ACC112 (cell line): ENCODE data around the gene NKD2.

Source experiments
- H2AFZ ChIP-seq: fragments of 200-600 bp; sonication (generic); one replicate; pipeline ENCODE4 v1.6.0; 2017; ENCODE audit warnings: antibody characterized with exemption, low read length; ENCODE audit not compliant: unreplicated experiment
- H3K27ac ChIP-seq: fragments of 200-600 bp; sonication (generic); 2 replicates; pipeline ENCODE4 v1.5.1; 2014; ENCODE audit warnings: low read depth, mild to moderate bottlenecking, antibody characterized with exemption, low read length, moderate library complexity
- H3K27me3 ChIP-seq: fragments of 200-600 bp; sonication (generic); 2 replicates; pipeline ENCODE4 v1.6.1; 2014; ENCODE audit warnings: mild to moderate bottlenecking, antibody characterized with exemption, low read length, moderate library complexity, mixed read lengths; ENCODE audit not compliant: insufficient read depth
- H3K36me3 ChIP-seq: fragments of 200-600 bp; sonication (generic); 2 replicates; pipeline ENCODE4 v1.6.1; 2016; ENCODE audit warnings: mild to moderate bottlenecking, antibody characterized with exemption, low read length, moderate library complexity, mixed read lengths; ENCODE audit not compliant: insufficient read depth
- H3K4me1 ChIP-seq: fragments of 200-600 bp; sonication (generic); one replicate; pipeline ENCODE4 v1.6.1; 2016; ENCODE audit warnings: low read length, mixed read lengths; ENCODE audit not compliant: insufficient read depth, unreplicated experiment, control insufficient read depth
- H3K4me3 ChIP-seq: fragments of 200-600 bp; sonication (generic); 2 replicates; pipeline ENCODE4 v1.5.1; 2014; ENCODE audit warnings: mild to moderate bottlenecking, low read depth, low read length
- H3K79me2 ChIP-seq: fragments of 200-600 bp; sonication (generic); one replicate; pipeline ENCODE4 v1.6.0; 2016; ENCODE audit warnings: low read length; ENCODE audit not compliant: control insufficient read depth, unreplicated experiment, insufficient read depth

The NKD2 gene

DNA sequence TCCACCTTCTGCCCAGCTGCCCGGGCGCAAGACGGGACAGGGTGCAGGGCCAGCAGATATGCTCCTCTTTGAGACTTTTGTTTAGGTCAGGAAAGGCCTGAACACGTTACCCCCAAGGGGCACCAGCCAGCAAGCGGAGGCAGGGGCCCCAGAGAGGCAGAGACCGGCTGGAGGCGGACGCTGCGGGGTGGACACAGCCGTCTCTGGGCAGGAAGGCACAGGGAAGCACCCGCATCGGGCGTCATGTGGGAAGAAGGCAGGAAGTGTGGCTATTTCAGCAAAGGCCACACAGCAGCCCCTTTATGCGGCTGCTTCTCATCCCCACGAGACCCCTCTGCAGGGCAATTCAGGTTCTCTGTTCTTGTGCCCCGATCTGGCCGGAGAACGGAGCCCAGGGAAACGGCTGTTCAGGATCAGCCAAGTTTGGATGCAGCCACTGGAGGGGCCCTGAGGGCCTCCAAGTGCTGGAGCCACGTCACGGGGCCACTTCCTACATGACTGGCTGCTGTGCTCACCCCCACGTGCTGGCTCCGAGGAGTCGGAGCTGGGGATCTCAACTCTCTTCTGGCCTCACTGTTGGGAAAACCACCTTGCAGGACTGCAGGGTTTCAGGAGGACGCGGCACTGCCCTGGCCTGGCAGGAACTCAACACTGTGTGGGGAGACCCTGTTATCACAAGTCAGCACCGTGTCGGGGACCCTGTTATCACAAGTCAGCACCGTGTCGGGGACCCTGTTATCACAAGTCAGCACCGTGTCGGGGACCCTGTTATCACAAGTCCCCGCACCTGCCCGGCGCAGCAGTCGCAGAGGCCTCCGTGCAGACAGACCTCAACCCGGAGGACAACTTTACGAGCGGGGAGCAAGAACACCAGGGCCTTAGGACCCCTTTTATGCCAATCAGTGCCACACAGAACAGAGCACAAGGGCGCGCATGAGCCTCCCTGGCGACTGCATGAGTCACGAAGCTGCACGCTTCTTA is 58.8 kb downstream of the NKD2 start:
- no peak overlapping the region for H3K4me3 ChIP-seq
- no peaks in the 10 kb centered on the region for H3K36me3 ChIP-seq
- no peaks in the 10 kb centered on the region for H3K79me2 ChIP-seq
- no peak overlapping the region for H2AFZ ChIP-seq
- no peak overlapping the region for H3K27ac ChIP-seq
- H3K4me1 ChIP-seq = no peaks in the 10 kb centered on the region
- H3K27me3 ChIP-seq = no peaks in the 10 kb centered on the region

DNA sequence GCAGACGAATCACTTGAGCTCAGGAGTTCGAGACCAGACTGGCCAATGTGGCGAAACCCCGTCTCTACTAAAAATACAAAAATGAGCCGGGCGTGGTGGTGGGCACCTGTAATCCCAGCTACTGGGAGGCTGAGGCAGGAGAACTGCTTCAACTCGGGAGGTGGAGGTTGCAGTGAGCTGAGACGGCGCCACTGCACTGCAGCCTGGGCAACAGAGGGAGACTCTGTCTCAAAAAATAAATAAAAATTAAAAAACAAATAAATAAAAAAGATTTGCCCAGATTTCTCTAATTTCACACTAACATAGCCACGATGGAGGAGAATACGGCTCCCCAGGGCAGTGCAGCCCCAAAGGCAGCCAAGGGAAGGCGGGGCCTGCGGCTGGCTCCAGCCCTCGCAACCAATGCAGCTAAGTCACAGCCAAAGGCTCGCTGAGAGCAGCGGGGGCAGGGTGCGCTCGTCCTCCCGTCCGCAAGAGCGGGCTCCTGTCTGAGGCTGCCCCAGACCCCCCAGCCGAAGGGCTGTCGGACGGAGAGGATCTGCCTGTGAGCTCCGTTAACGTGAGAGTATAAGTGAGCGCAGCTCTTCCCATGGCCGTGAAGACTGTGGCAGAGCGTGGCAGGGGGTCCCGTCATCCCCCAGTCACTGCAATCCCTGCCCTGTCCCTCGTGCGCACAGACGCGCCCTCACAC is 59.7 kb downstream of the NKD2 start:
- Histone ChIP-seq H2AFZ (no peak overlapping the region), H3K4me3 (no peak overlapping the region), H3K79me2 (no peaks in the 10 kb centered on the region), H3K27ac (no peak overlapping the region), H3K36me3 (no peaks in the 10 kb centered on the region), H3K4me1 (no peaks in the 10 kb centered on the region), H3K27me3 (no peaks in the 10 kb centered on the region)

DNA sequence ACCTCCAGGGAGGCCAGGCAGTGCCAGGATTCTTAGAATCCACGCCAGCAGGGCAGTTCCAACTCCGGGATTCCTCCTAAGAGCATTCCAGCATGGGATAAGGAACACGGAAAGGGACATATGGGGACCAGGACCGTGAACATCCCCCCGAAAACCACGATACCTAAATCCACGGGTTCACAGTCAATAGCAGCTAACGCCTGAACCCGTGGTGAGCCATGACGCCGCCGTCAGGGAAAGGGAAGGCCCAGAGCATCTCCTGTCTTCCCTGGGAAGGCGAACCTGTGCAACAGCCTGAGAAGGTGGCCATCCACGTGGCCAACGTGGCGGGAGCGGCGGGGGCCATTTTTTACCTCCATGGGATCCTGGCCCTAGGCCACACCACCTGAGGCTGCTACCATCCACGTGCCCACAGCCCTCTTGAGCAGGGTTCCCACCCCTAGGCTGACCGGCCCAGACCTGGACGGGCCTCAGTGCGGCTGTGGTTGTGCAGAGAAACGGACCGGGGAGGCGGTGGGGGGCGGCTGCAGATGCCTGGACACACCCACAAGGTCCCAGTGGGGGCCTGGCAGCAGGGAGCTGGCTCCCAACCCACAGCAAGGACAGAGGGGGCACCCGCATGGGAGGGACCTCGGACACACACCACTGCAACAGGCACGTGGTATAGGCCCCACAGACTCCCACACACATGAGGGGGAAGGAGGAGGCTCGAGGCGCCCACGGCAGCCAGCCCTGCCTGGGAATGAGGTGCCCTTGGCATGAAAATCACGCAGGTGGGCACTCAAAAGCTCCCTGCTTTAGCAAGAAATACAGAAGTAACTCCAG is 60.5 kb downstream of the NKD2 start:
- Histone ChIP-seq H3K36me3 (no peaks in the 10 kb centered on the region), H3K4me1 (no peaks in the 10 kb centered on the region), H3K79me2 (no peaks in the 10 kb centered on the region), H3K27me3 (no peaks in the 10 kb centered on the region), H3K27ac (no peak overlapping the region), H3K4me3 (no peak overlapping the region), H2AFZ (no peak overlapping the region)

DNA sequence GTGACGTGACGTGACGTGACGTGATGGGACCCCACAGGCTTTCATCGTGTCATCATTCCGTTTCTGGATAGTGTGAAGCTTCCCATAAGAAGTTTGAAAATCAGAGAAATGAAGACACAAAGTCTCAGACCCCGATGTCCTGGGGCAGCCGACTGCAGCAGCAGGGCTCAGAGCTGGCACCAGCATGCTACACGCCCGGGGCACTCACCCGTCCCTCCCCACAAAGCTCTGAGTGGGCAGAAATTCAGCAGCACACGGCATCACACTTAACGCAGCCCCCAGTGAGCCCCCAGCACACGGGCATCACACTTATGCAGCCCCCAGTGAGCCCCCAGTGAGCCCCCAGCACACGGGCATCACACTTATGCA is 61.1 kb downstream of the NKD2 start:
- no peaks in the 10 kb centered on the region for H3K79me2 ChIP-seq
- H2AFZ ChIP-seq = no peak overlapping the region
- no peaks in the 10 kb centered on the region for H3K27me3 ChIP-seq
- H3K36me3 ChIP-seq = no peaks in the 10 kb centered on the region
- no peaks in the 10 kb centered on the region for H3K4me1 ChIP-seq
- no peak overlapping the region for H3K4me3 ChIP-seq
- no peak overlapping the region for H3K27ac ChIP-seq

DNA sequence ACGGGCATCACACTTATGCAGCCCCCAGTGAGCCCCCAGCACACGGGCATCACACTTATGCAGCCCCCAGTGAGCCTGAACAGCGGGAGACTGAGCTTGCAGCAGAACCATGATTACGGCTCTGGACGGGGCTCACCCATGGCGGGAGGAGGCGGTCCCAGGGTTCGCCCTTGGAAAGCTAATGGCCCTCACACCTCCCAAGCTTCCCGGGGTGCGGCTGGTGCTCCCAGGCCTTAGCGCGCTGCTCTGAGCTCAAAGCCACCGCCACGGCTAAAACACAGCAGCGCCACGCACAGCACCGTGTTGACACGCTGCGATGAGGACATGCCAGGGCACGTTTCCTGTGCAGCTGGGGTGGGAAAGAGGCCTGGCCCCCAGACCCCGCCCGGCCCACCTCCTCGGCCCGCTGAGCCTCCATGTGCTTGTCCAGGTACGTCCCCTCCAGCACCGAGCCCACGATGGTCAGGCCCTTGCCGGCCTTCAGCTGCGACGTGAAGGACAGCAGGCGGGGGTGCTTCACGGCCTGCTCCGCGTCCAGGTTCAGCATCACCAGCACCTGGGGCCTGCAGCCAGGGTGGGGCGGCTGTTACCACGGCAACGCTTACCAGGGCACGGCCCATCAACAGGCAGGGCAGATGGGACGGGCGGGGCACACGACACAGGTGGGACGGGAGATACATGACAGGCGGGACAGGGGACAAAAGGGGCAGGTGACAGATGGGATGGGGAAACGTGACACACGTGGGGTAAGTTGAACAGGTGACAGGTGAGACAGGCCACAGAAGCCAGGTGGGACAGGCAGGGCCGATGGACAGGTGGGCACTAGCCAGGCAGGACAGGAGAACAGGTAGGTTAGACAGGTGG is 64.9 kb downstream of the NKD2 start:
- Histone ChIP-seq H3K4me3 (no peak overlapping the region), H3K36me3 (no peaks in the 10 kb centered on the region), H3K4me1 (no peaks in the 10 kb centered on the region), H2AFZ (no peak overlapping the region), H3K27me3 (no peaks in the 10 kb centered on the region), H3K79me2 (no peaks in the 10 kb centered on the region), H3K27ac (no peak overlapping the region)

DNA sequence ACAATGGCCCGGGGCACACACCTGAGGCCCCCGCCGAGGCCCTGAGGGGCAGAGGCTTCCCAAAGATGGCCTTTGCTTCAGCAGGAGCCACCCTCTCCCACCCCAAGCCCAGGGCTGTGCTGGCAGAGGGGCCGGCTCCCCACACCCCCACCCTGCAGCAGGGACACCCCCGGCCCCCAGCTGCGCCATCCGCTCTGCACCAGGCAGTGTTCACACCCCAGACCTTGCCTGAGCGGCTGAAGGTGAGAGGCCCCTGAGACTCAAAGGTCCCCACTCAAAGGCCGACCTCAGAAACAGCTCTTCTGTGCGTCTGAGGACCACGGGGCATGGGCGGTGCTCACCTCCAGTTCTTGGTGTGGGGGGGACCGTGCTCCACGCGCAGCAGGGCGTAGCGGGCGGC is 65.6 kb downstream of the NKD2 start:
- Histone ChIP-seq H3K79me2 (no peaks in the 10 kb centered on the region), H3K27ac (no peak overlapping the region), H3K36me3 (no peaks in the 10 kb centered on the region)

DNA sequence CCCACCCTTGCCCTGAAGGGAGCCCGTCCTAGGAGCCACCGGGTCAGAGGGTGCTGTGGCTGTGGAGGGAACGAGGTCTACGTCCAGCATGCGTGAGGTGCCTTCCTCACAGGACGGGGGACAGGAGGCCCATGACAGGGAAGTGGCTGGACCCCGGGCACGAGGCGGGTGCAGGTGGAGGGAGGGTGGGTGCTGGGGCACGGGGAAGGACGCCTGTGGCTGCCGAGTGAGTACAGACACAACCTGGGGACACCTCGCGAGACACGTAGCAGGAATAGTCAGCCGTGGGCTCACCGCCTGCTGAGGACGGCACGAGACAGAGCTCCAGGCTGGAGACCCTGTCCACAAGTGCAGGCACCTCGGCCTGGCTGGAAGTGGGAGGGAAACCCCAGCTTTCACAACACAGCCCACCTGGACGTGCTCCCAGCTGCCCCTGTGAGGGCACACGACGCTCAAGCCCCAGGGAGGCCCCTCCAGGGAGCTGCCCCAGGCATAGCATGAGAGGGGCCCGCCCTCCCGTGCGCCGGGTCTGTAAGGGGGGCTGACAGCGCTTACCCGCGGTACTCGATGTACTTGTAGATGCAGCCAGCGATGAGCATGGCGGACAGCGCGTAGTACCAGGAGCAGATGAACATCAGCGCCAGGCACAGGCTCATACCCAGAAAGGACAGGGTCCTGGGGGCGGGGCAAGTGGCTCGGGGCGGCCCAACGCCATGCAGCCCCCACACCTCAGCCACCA is 66.4 kb downstream of the NKD2 start:
- H3K79me2 ChIP-seq = no peaks in the 10 kb centered on the region
- no peaks in the 10 kb centered on the region for H3K4me1 ChIP-seq
- no peak overlapping the region for H3K4me3 ChIP-seq
- H3K27ac ChIP-seq = no peak overlapping the region
- no peak overlapping the region for H2AFZ ChIP-seq
- H3K27me3 ChIP-seq = no peaks in the 10 kb centered on the region
- no peaks in the 10 kb centered on the region for H3K36me3 ChIP-seq

More for the DNA sequence above, 65.6 kb downstream of the NKD2 start:
- no peaks in the 10 kb centered on the region for H3K27me3 ChIP-seq
- H2AFZ ChIP-seq = no peak overlapping the region
- H3K4me1 ChIP-seq = no peaks in the 10 kb centered on the region
- no peak overlapping the region for H3K4me3 ChIP-seq

DNA sequence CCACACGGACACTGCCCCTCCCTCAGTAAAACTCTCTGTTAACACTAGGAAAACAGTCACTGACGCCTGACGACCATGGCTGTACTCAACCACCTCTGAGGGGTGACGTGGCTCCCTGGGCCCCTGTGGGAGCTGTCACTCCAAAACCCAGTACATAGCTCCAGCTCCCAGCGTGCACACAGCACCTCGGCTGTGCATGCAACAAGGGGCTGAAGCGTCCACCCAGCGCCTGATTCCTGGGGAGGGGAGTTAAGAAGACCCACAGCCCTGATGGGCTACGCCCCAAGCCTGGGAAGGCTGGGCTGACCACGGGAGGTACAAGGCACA is 66.9 kb downstream of the NKD2 start:
- H3K4me1 ChIP-seq = no peaks in the 10 kb centered on the region
- no peaks in the 10 kb centered on the region for H3K27me3 ChIP-seq
- H2AFZ ChIP-seq = no peak overlapping the region
- H3K4me3 ChIP-seq = no peak overlapping the region
- no peaks in the 10 kb centered on the region for H3K36me3 ChIP-seq
- H3K79me2 ChIP-seq = no peaks in the 10 kb centered on the region
- no peak overlapping the region for H3K27ac ChIP-seq

DNA sequence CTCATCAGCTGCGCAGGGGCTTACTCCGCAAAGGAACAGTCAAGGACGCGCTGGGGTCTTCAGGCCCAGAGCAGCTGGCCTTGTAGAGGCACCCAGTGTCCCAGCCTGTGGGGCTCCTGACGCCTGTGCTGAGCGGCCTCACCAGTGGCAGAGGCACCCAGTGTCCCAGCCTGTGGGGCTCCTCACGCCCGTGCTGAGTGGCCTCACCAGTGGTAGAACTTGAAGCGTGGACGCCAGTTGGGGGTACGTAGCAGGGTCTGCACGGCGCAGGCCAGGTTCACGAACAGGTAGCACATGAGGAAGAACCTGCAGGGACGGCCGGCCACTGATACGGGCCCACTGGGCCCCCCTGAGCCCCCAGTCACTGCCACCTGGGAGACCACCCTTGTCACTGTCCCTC is 67.3 kb downstream of the NKD2 start:
- Histone ChIP-seq H3K4me1 (no peaks in the 10 kb centered on the region), H3K27me3 (no peaks in the 10 kb centered on the region), H3K27ac (no peak overlapping the region), H3K4me3 (no peak overlapping the region), H2AFZ (no peak overlapping the region), H3K79me2 (no peaks in the 10 kb centered on the region), H3K36me3 (no peaks in the 10 kb centered on the region)
